CD14-positive monocyte (primary cell): ENCODE results near the gene DPM1. TPM values are rescaled to one million over a fixed set of nuclear protein-coding genes. Genes with fewer than 3 reads are reported as not detected.

ENCODE experiments used
- DNase-seq, 3 donors: peaks; one replicate each; pipeline ENCODE4 v3.0.0-alpha.2; 2011 to 2022
- H2AFZ ChIP-seq: 2 replicates; pipeline ENCODE4 v1.6.0; 2012; ENCODE audit warnings: mild to moderate bottlenecking, low read depth, low read length, inconsistent platforms; ENCODE audit not compliant: insufficient read depth, poor library complexity, severe bottlenecking
- H3K27ac ChIP-seq, 2 donors: 1 replicate in 1 of 2; 2 replicates in 1 of 2; pipeline ENCODE4 v1.5.1; 2012 to 2013; ENCODE audit warnings: low read length in 2 of 2, control low read depth in 1 of 2, inconsistent platforms in 1 of 2, low read depth in 1 of 2, mild to moderate bottlenecking in 1 of 2
- H3K27me3 ChIP-seq, 2 donors: one replicate each; pipeline versions ENCODE4 v1.6.0 to v1.6.1; 2011 to 2013; ENCODE audit warnings: low read length in 2 of 2; ENCODE audit not compliant: control insufficient read depth in 2 of 2, insufficient read depth in 2 of 2
- H3K36me3 ChIP-seq, 2 donors: replicated peaks in 1 of 2; 1 replicate in 1 of 2; 2 replicates in 1 of 2; pipeline versions ENCODE4 v1.5.1 to v1.6.1; 2012 to 2013; ENCODE audit warnings: low read length in 2 of 2, control low read depth in 1 of 2, inconsistent platforms in 1 of 2, mild to moderate bottlenecking in 1 of 2; ENCODE audit not compliant: insufficient read depth in 2 of 2, control insufficient read depth in 1 of 2
- H3K4me1 ChIP-seq, 2 donors: 1 replicate in 1 of 2; 2 replicates in 1 of 2; pipeline versions ENCODE4 v1.5.1 to v1.6.1; 2012 to 2013; ENCODE audit warnings: low read length in 2 of 2, control low read depth in 1 of 2, inconsistent platforms in 1 of 2, mild to moderate bottlenecking in 1 of 2, moderate library complexity in 1 of 2; ENCODE audit not compliant: insufficient read depth in 2 of 2, control insufficient read depth in 1 of 2
- H3K4me2 ChIP-seq: replicated peaks from 2 replicates; pipeline ENCODE3; 2012; ENCODE audit warnings: low read length, moderate library complexity, mild to moderate bottlenecking; ENCODE audit not compliant: poor library complexity, severe bottlenecking; ENCODE audit errors: extremely low read depth
- H3K4me3 ChIP-seq, 3 experiments: fragments of 200-600 bp in 1 of 3; sonication (generic) in 1 of 3; replicated peaks in 1 of 3; 1 replicate in 2 of 3; 2 replicates in 1 of 3; pipeline ENCODE4 v1.5.1; 2011 to 2013; ENCODE audit warnings: low read length in 3 of 3, mild to moderate bottlenecking in 3 of 3, control low read depth in 2 of 3, low read depth in 2 of 3, inconsistent platforms in 1 of 3, moderate library complexity in 1 of 3
- H3K79me2 ChIP-seq: 2 replicates; pipeline ENCODE4 v1.6.0; 2012; ENCODE audit warnings: mild to moderate bottlenecking, control low read depth, inconsistent platforms, low read length, moderate library complexity; ENCODE audit not compliant: insufficient read depth
- H3K9ac ChIP-seq: 2 replicates; pipeline ENCODE4 v1.6.0; 2017; ENCODE audit warnings: low read length, mild to moderate bottlenecking; ENCODE audit not compliant: insufficient read depth, poor library complexity, severe bottlenecking
- H3K9me3 ChIP-seq, 2 donors: replicated peaks in 1 of 2; 1 replicate in 1 of 2; 2 replicates in 1 of 2; pipeline versions ENCODE4 v1.5.1 to v1.6.1; 2012 to 2013; ENCODE audit warnings: low read length in 2 of 2, control low read depth in 1 of 2; ENCODE audit not compliant: control insufficient read depth in 1 of 2, insufficient read depth in 1 of 2
- H4K20me1 ChIP-seq: 2 replicates; pipeline ENCODE4 v1.6.0; 2012; ENCODE audit warnings: mild to moderate bottlenecking, low read length, control low read depth, moderate library complexity; ENCODE audit not compliant: insufficient read depth
- H3K27ac Mint-ChIP-seq, 7 donors: one replicate each; pipeline ENCODE4 v1.8.0; 2020; ENCODE audit warnings: mild to moderate bottlenecking in 7 of 7, mixed read lengths in 7 of 7, moderate library complexity in 6 of 7, inconsistent platforms in 2 of 7
- H3K27me3 Mint-ChIP-seq, 3 donors: one replicate each; pipeline ENCODE4 v1.8.0; 2021 to 2022; ENCODE audit warnings: low read depth in 3 of 3, mild to moderate bottlenecking in 3 of 3, mixed read lengths in 3 of 3, moderate library complexity in 3 of 3, inconsistent platforms in 1 of 3
- H3K36me3 Mint-ChIP-seq, 2 donors: one replicate each; pipeline ENCODE4 v1.8.0; 2020; ENCODE audit warnings: mixed read lengths in 2 of 2, inconsistent platforms in 1 of 2, mild to moderate bottlenecking in 1 of 2
- H3K4me1 Mint-ChIP-seq: one replicate; pipeline ENCODE4 v1.8.0; 2020; ENCODE audit warnings: mild to moderate bottlenecking, mixed read lengths
- H3K4me3 Mint-ChIP-seq, 2 donors: one replicate each; pipeline ENCODE4 v1.8.0; 2020; ENCODE audit warnings: mild to moderate bottlenecking in 2 of 2, mixed read lengths in 2 of 2, moderate library complexity in 1 of 2
- H3K9me3 Mint-ChIP-seq, 7 donors: one replicate each; pipeline ENCODE4 v1.8.0; 2020 to 2022; ENCODE audit warnings: mixed read lengths in 7 of 7, mild to moderate bottlenecking in 6 of 7, moderate library complexity in 6 of 7, inconsistent platforms in 2 of 7
- WGBS: methylation state at CpG from one replicate; pipeline ENCODE4 v1.1.5; 2013; ENCODE audit warnings: missing lambda C conversion rate; ENCODE audit not compliant: insufficient coverage; 5-methylcytosine and 5-hydroxymethylcytosine counted together
- intact Hi-C, 2 donors: fragments of 100-400 bp; cut with micrococcal nuclease; formaldehyde crosslinking; loops; one replicate each; pipeline versions ENCODE4 v1.15.0 to v1.15.1; 2023
- polyA plus RNA-seq, 3 donors: library from polyadenylated mRNA; depleted of rRNA in 1 of 3; unstranded in 2 of 3; stranded (reverse) in 1 of 3; fragments of 300-500 nt in 2 of 3; fragments of >200 nt in 1 of 3; fragmentation: Illumina TruSeq in 2 of 3; gene quantifications; 1 replicate in 2 of 3; 2 replicates in 1 of 3; pipeline ENCODE4 v1.2.3, GENCODE V29; 2012 to 2021
- TF ChIP-seq, protein P1 (sequence below): fragments of 200-600 bp; IDR thresholded peaks from one replicate; pipeline ENCODE4 v1.8.0; 2022; ENCODE audit warnings: antibody characterized with exemption, mild to moderate bottlenecking

Gene DPM1
- polyA plus RNA-seq, 3 donors = 19.1 to 55.1 (median 50.9) TPM

DNA sequence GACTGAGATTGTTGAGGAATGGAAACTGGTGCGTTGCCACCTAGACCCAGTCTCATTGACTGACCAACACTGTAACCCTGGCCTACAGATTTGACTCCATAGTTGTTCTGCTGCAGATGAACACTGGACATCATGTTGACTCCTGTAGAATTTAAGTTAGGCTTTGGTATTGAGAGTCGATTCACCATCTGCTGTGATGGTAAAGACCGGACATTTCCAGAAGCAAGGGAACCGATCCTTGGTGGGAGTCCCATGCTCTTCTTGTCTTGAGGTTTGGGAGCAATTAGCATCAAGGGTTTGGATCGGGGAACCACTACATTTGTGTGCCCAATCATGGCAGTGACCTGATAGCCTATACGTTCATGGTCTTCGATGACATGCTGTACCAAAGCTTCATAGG lies 64.7 kb downstream of the DPM1 start:
- no peak for DNase-seq
- no peaks in the 10 kb centered on the region for H3K4me1 ChIP-seq
- no peak overlapping the region for H2AFZ ChIP-seq
- Mint-ChIP-seq H3K27ac (peak overlapping the region in 1 of 7 donors; percentile 28), H3K36me3 (peaks cover 72 to 91% of the 10 kb centered on the region in 2 donors), H3K27me3 (peaks cover 0 to 1% (median 0%) of the 10 kb centered on the region in 3 donors), H3K9me3 (peaks cover 0 to 2% (median 0%) of the 10 kb centered on the region in 7 donors), H3K4me1 (no peaks in the 10 kb centered on the region), H3K4me3 (no peak overlapping the region)
- no peaks in the 10 kb centered on the region for H3K9me3 ChIP-seq
- TF ChIP-seq, protein P1, sequence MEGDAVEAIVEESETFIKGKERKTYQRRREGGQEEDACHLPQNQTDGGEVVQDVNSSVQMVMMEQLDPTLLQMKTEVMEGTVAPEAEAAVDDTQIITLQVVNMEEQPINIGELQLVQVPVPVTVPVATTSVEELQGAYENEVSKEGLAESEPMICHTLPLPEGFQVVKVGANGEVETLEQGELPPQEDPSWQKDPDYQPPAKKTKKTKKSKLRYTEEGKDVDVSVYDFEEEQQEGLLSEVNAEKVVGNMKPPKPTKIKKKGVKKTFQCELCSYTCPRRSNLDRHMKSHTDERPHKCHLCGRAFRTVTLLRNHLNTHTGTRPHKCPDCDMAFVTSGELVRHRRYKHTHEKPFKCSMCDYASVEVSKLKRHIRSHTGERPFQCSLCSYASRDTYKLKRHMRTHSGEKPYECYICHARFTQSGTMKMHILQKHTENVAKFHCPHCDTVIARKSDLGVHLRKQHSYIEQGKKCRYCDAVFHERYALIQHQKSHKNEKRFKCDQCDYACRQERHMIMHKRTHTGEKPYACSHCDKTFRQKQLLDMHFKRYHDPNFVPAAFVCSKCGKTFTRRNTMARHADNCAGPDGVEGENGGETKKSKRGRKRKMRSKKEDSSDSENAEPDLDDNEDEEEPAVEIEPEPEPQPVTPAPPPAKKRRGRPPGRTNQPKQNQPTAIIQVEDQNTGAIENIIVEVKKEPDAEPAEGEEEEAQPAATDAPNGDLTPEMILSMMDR = no peak
- intact Hi-C loops = no loop called here
- peaks cover 76 to 100% of the 10 kb centered on the region in 2 donors for H3K36me3 ChIP-seq
- H3K9ac ChIP-seq = no peak overlapping the region
- no peaks in the 10 kb centered on the region for H3K27me3 ChIP-seq
- H3K79me2 ChIP-seq = peaks cover 5% of the 10 kb centered on the region
- H3K27ac ChIP-seq = no peak overlapping the region
- WGBS = 100% methylated on average over 7 of the region's 7 CpGs
- peaks cover 57% of the 10 kb centered on the region for H4K20me1 ChIP-seq
- H3K4me2 ChIP-seq = no peak overlapping the region
- H3K4me3 ChIP-seq = no peak overlapping the region

DNA sequence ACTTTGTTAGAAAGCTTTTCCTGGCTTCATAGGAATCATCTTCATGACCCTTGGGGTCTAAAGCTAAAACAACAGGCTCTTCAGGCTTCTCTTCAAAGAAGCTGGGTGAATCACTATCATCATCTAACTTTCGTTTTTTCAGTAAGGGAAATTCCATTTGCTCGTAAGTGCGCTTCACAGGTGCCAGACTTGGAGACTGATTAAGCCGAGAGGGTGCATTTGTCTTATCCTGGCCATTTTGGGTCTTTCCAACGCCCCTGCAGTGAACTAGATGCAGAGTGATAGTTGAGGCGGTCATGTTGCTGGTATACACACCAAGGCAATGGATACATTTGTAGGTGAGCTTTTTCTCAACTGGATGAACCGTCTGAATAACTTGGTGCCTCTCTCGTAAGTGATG lies 65.9 kb downstream of the DPM1 start:
- H3K4me2 ChIP-seq = no peak overlapping the region
- no peaks in the 10 kb centered on the region for H3K27me3 ChIP-seq
- no peak overlapping the region for H3K9ac ChIP-seq
- H2AFZ ChIP-seq = no peak overlapping the region
- H3K36me3 ChIP-seq = peaks cover 68 to 100% of the 10 kb centered on the region in 2 donors
- 91% methylated on average over 7 of the region's 8 CpGs for WGBS
- no peaks in the 10 kb centered on the region for H3K4me1 ChIP-seq
- H3K4me1 Mint-ChIP-seq = no peaks in the 10 kb centered on the region
- intact Hi-C loops = no loop called here
- H3K4me3 Mint-ChIP-seq = no peak overlapping the region
- H3K27ac ChIP-seq = peak overlapping the region in 1 of 2 donors; percentile 30
- no peak for DNase-seq
- H3K36me3 Mint-ChIP-seq = peaks cover 70 to 82% of the 10 kb centered on the region in 2 donors
- peaks cover 0 to 2% (median 0%) of the 10 kb centered on the region in 7 donors for H3K9me3 Mint-ChIP-seq
- TF ChIP-seq, protein P1 = no peak
- no peaks in the 10 kb centered on the region for H3K27me3 Mint-ChIP-seq
- H3K27ac Mint-ChIP-seq = peak overlapping the region in 2 of 7 donors; percentile 16 to 23
- H4K20me1 ChIP-seq = peaks cover 51% of the 10 kb centered on the region
- H3K4me3 ChIP-seq = no peak overlapping the region
- H3K79me2 ChIP-seq = no peaks in the 10 kb centered on the region
- H3K9me3 ChIP-seq = no peaks in the 10 kb centered on the region
